SK-N-MC (cell line): Measurements from ENCODE around the gene CCIN.
"Not testable (repeated sequence)": the region's sequence is repeated elsewhere in the genome, so short reads cannot be mapped to it uniquely, and the experiment has no call there.

Experiments used
- DNase-seq: peaks from one replicate; pipeline ENCODE4 v3.0.0-alpha.2; 2011; ENCODE audit warnings: low read depth, low spot score
- H3K27ac ChIP-seq: fragments of 200-600 bp; sonication (generic); 2 replicates; pipeline ENCODE4 v1.5.1; 2016; ENCODE audit warnings: mixed run types
- H3K36me3 ChIP-seq: fragments of 200-600 bp; sonication (generic); 2 replicates; pipeline ENCODE4 v1.6.1; 2017; ENCODE audit warnings: antibody characterized with exemption, low read length, mixed read lengths; ENCODE audit not compliant: insufficient read depth
- H3K4me3 ChIP-seq: fragments of 200-600 bp; sonication (generic); 2 replicates; pipeline ENCODE4 v1.5.1; 2016
- H3K9ac ChIP-seq: fragments of 200-600 bp; sonication (generic); 2 replicates; pipeline ENCODE4 v1.8.0; 2017; ENCODE audit warnings: mixed run types, mixed read lengths; ENCODE audit not compliant: insufficient read length
- H3K9me3 ChIP-seq: fragments of 200-600 bp; sonication (generic); 2 replicates; pipeline ENCODE4 v1.6.1; 2017; ENCODE audit warnings: low read depth, mild to moderate bottlenecking, antibody characterized with exemption, low read length, moderate library complexity, mixed read lengths
- EZH2 ChIP-seq: fragments of 200-600 bp; sonication (generic); IDR thresholded peaks from one replicate; pipeline ENCODE4 v1.6.1; 2017; ENCODE audit warnings: antibody characterized with exemption
- FOXP2 ChIP-seq: optimal IDR thresholded peaks from 2 replicates; pipeline ENCODE3; 2011; ENCODE audit warnings: mild to moderate bottlenecking, moderate library complexity; ENCODE audit not compliant: insufficient read depth; ENCODE audit errors: extremely low read length, control extremely low read depth
- POLR2AphosphoS5 ChIP-seq: IDR thresholded peaks from 2 replicates; pipeline ENCODE4 v1.6.1; 2012; ENCODE audit warnings: mild to moderate bottlenecking, low read depth, low read length, borderline replicate concordance

The CCIN gene

GRCh38 chr9:36174271-36174670, 5.1 kb downstream of the CCIN start:
- H3K9ac ChIP-seq = no peak overlapping the region
- TF ChIP-seq FOXP2 (no peak), EZH2 (no peak), POLR2AphosphoS5 (no peak)
- no peak for DNase-seq
- H3K4me3 ChIP-seq = no peak overlapping the region
- no peak overlapping the region for H3K27ac ChIP-seq
- H3K36me3 ChIP-seq = no peaks in the 10 kb centered on the region
- H3K9me3 ChIP-seq = no peaks in the 10 kb centered on the region

GRCh38 chr9:36174731-36175130, 5.5 kb downstream of the CCIN start:
- TF ChIP-seq FOXP2 (no peak), EZH2 (no peak), POLR2AphosphoS5 (no peak)
- Histone ChIP-seq H3K9ac (no peak overlapping the region), H3K9me3 (no peaks in the 10 kb centered on the region), H3K36me3 (no peaks in the 10 kb centered on the region), H3K27ac (no peak overlapping the region), H3K4me3 (no peak overlapping the region)
- no peak for DNase-seq

DNA sequence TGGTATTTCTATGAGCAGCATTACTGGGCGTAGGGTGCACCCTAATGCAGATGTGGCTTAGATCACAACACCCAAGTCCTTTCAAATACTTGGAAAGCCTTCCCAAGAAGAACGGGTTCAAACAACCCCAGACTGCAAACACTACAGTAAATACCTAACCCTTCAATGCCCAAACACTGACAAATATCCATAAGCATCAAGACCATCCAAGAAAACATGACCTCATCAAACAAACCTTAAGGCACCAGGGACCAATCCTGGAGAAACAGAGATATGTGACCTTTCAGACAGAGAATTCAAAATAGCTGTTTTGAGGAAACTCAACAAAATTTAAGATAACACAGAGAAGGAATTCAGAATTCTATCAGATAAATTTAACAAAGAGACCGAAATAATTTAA, 6.0 kb downstream of the CCIN start:
- H3K36me3 ChIP-seq, H3K9me3 ChIP-seq, H3K9ac ChIP-seq, H3K4me3 ChIP-seq, H3K27ac ChIP-seq, DNase-seq: not testable (repeated sequence)

DNA sequence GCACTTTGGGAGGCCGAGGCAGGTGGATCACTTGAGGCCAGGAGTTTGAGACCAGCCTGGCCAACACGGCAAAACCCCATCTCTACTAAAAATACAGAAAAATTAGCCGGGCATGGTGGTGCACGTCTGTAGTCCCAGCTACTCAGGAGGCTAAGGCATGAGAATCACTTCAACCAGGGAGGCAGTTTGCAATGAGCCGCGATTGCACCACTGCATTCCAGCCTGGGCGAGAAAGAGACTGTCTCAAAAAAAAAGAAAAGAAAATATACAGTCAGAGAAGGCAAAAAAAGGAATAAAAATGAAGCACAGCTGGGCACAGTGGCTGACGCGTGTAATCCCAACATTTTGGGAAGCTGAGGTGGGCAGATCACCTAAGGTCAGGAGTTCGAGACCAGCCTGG, 7.3 kb downstream of the CCIN start:
- DNase-seq, H3K4me3 ChIP-seq, H3K9me3 ChIP-seq, H3K36me3 ChIP-seq, H3K9ac ChIP-seq, H3K27ac ChIP-seq: not testable (repeated sequence)

GRCh38 chr9:36177571-36177970, 8.4 kb downstream of the CCIN start:
- Histone ChIP-seq H3K4me3 (no peak overlapping the region), H3K9me3 (no peaks in the 10 kb centered on the region), H3K27ac (no peak overlapping the region), H3K36me3 (no peaks in the 10 kb centered on the region), H3K9ac (no peak overlapping the region)
- TF ChIP-seq POLR2AphosphoS5 = no peak
- no peak for TF ChIP-seq EZH2
- TF ChIP-seq FOXP2 = no peak
- DNase-seq = no peak

GRCh38 chr9:36180243-36180642, 11.1 kb downstream of the CCIN start:
- H3K9me3 ChIP-seq, H3K4me3 ChIP-seq, H3K9ac ChIP-seq, H3K27ac ChIP-seq, DNase-seq, H3K36me3 ChIP-seq: not testable (repeated sequence)

GRCh38 chr9:36187414-36187813, 18.2 kb downstream of the CCIN start:
- DNase-seq = no peak
- TF ChIP-seq FOXP2 = no peak
- no peak for TF ChIP-seq EZH2
- TF ChIP-seq POLR2AphosphoS5 = no peak
- Histone ChIP-seq H3K4me3 (no peak overlapping the region), H3K9ac (no peak overlapping the region), H3K36me3 (no peaks in the 10 kb centered on the region; the same call in 1 of the 2 replicates), H3K27ac (no peak overlapping the region), H3K9me3 (no peaks in the 10 kb centered on the region)

- Histone ChIP-seq H3K9me3 (no peaks in the 10 kb centered on the region), H3K4me3 (no peak overlapping the region), H3K27ac (no peak overlapping the region), H3K9ac (no peak overlapping the region), H3K36me3 (no peaks in the 10 kb centered on the region; the same call in 1 of the 2 replicates)
- DNase-seq = no peak
- TF ChIP-seq POLR2AphosphoS5 (no peak), EZH2 (no peak), FOXP2 (no peak)
These were observed 19.0 kb downstream of the CCIN start for GRCh38 chr9:36188212-36188611.

GRCh38 chr9:36189976-36190375, 20.8 kb downstream of the CCIN start:
- Histone ChIP-seq H3K4me3 (peak overlapping the region; percentile 98), H3K27ac (no peak overlapping the region; the same call in 1 of the 2 replicates), H3K9ac (peak overlapping the region; percentile 92), H3K36me3 (peaks cover 12% of the 10 kb centered on the region), H3K9me3 (no peaks in the 10 kb centered on the region)
- TF ChIP-seq EZH2 (no peak), POLR2AphosphoS5 (no peak), FOXP2 (no peak)
- no peak for DNase-seq
